Astrocyte (in vitro differentiated cells and primary cell): Measurements from ENCODE around the gene INTS4. TPM values are rescaled to one million over a fixed set of nuclear protein-coding genes. Genes with fewer than 3 reads are reported as not detected.

Source experiments
- DNase-seq: peaks from one replicate; pipeline ENCODE4 v3.0.0-alpha.2; 2010; ENCODE audit warnings: low read depth
- FAIRE-seq: peaks from 2 replicates; lab custom pipeline; 2011; peaks lifted over from hg19 to GRCh38; lab: Jason Lieb, UNC
- H2AFZ ChIP-seq: 2 replicates; pipeline ENCODE4 v1.6.0; 2012; ENCODE audit warnings: low read depth, low read length, inconsistent platforms
- H3K27ac ChIP-seq: 2 replicates; pipeline ENCODE4 v1.5.1; 2011; ENCODE audit warnings: low read depth, low read length, inconsistent platforms
- H3K27me3 ChIP-seq: 2 replicates; pipeline ENCODE4 v1.6.0; 2011; ENCODE audit warnings: low read length, inconsistent platforms; ENCODE audit not compliant: insufficient read depth
- H3K36me3 ChIP-seq: 2 replicates; pipeline ENCODE4 v1.5.1; 2011; ENCODE audit warnings: low read length, inconsistent platforms; ENCODE audit not compliant: insufficient read depth
- H3K4me1 ChIP-seq: 2 replicates; pipeline ENCODE4 v1.5.1; 2011; ENCODE audit warnings: low read length, inconsistent platforms; ENCODE audit not compliant: insufficient read depth
- H3K4me2 ChIP-seq: 2 replicates; pipeline ENCODE4 v1.6.0; 2012; ENCODE audit warnings: low read length, inconsistent platforms
- H3K4me3 ChIP-seq: 2 replicates; pipeline ENCODE4 v1.5.1; 2011; ENCODE audit warnings: low read depth, mild to moderate bottlenecking, low read length, inconsistent platforms; ENCODE audit not compliant: insufficient read depth
- H3K79me2 ChIP-seq: 2 replicates; pipeline ENCODE4 v1.6.0; 2012; ENCODE audit warnings: mild to moderate bottlenecking, low read length, inconsistent platforms; ENCODE audit not compliant: insufficient read depth
- H3K9ac ChIP-seq: 2 replicates; pipeline ENCODE4 v1.6.0; 2012; ENCODE audit warnings: mild to moderate bottlenecking, low read length, inconsistent platforms
- H3K9me3 ChIP-seq: 2 replicates; pipeline ENCODE4 v1.5.1; 2012; ENCODE audit warnings: low read depth, mild to moderate bottlenecking, low read length, inconsistent platforms; ENCODE audit not compliant: insufficient read depth
- H4K20me1 ChIP-seq: 2 replicates; pipeline ENCODE4 v1.6.0; 2012; ENCODE audit warnings: low read length, inconsistent platforms; ENCODE audit not compliant: insufficient read depth
- H3K27ac Mint-ChIP-seq: one replicate; pipeline ENCODE4 v1.8.0; 2021; ENCODE audit warnings: mild to moderate bottlenecking, mixed read lengths; ENCODE audit not compliant: unreplicated experiment
- H3K27me3 Mint-ChIP-seq: one replicate; pipeline ENCODE4 v1.8.0; 2021; ENCODE audit warnings: low read depth, mixed read lengths; ENCODE audit not compliant: unreplicated experiment
- H3K36me3 Mint-ChIP-seq: one replicate; pipeline ENCODE4 v1.8.0; 2021; ENCODE audit warnings: low read depth, mixed read lengths; ENCODE audit not compliant: unreplicated experiment
- H3K4me1 Mint-ChIP-seq: one replicate; pipeline ENCODE4 v1.8.0; 2021; ENCODE audit warnings: low read depth, mixed read lengths; ENCODE audit not compliant: unreplicated experiment
- H3K4me3 Mint-ChIP-seq: one replicate; pipeline ENCODE4 v1.8.0; 2021; ENCODE audit warnings: mild to moderate bottlenecking, moderate library complexity, mixed read lengths; ENCODE audit not compliant: unreplicated experiment
- H3K9me3 Mint-ChIP-seq: one replicate; pipeline ENCODE4 v1.8.0; 2021; ENCODE audit warnings: mild to moderate bottlenecking, mixed read lengths; ENCODE audit not compliant: unreplicated experiment
- CTCF ChIP-seq: IDR thresholded peaks from 2 replicates; pipeline ENCODE4 v1.5.1; 2011; ENCODE audit warnings: low read depth, mild to moderate bottlenecking, inconsistent platforms, low read length, moderate library complexity; ENCODE audit not compliant: insufficient read depth
- EZH2 ChIP-seq: IDR thresholded peaks from 2 replicates; pipeline ENCODE4 v1.6.1; 2012; ENCODE audit warnings: mild to moderate bottlenecking, low read length, inconsistent platforms; ENCODE audit not compliant: insufficient read depth
- total RNA-seq: library from RNA; stranded (reverse); gene quantifications from 2 replicates; pipeline ENCODE4 v1.2.1, GENCODE V29; 2021

Gene INTS4
- total RNA-seq, 1 donor from 2014 or later, result 35.0 TPM

- no peak overlapping the region for H3K4me3 ChIP-seq
- no peak for TF ChIP-seq CTCF
- TF ChIP-seq EZH2, result no peak
- no peaks in the 10 kb centered on the region for H3K79me2 ChIP-seq
- peak overlapping the region; percentile 8 for H3K4me2 ChIP-seq
- H3K36me3 ChIP-seq, result peaks cover 3% of the 10 kb centered on the region
- no peaks in the 10 kb centered on the region for H3K9me3 ChIP-seq
- no peak overlapping the region for H3K9ac ChIP-seq
- H3K4me1 ChIP-seq, result peaks cover 5% of the 10 kb centered on the region
- Mint-ChIP-seq H3K4me3 (no peak overlapping the region), H3K36me3 (peaks cover 45% of the 10 kb centered on the region), H3K9me3 (peaks cover 1% of the 10 kb centered on the region), H3K27me3 (no peaks in the 10 kb centered on the region), H3K27ac (no peak overlapping the region), H3K4me1 (peaks cover 4% of the 10 kb centered on the region)
- H3K27ac ChIP-seq, result no peak overlapping the region
- H4K20me1 ChIP-seq, result no peaks in the 10 kb centered on the region
- H2AFZ ChIP-seq, result peak overlapping the region; percentile 39
- H3K27me3 ChIP-seq, result no peaks in the 10 kb centered on the region
- DNase-seq (peak; percentile 20), FAIRE-seq (no peak)
Measured at GRCh38 chr11:77842441-77843121, 151.9 kb downstream of the INTS4 start.

DNA sequence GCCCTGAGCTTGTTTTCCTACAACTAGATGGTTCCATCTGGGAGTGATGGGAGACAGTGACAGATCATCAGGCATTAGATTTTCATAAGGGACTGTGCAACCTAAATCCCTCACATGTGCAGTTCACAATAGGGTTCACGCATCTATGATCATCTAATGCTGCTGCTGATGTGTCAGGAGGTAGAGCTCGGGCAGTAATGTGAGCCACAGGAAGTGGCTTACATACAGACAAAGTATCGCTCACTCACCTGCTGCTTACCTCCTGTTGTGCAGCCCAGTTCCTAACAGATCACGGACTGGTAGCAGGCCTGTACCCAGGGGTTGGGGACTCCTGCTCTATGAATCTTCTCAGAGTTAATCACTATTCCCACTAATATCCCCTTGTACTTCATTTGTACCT lies 161.2 kb downstream of the INTS4 start:
- H3K4me3 ChIP-seq, result no peak overlapping the region
- H2AFZ ChIP-seq, result no peak overlapping the region
- Mint-ChIP-seq H3K27me3 (no peaks in the 10 kb centered on the region), H3K4me3 (no peak overlapping the region), H3K27ac (no peak overlapping the region), H3K36me3 (peaks cover 11% of the 10 kb centered on the region), H3K4me1 (peaks cover 1% of the 10 kb centered on the region), H3K9me3 (peaks cover 7% of the 10 kb centered on the region)
- no peak overlapping the region for H3K9ac ChIP-seq
- H4K20me1 ChIP-seq, result no peaks in the 10 kb centered on the region
- DNase-seq (no peak), FAIRE-seq (no peak)
- H3K4me2 ChIP-seq, result no peak overlapping the region
- H3K27ac ChIP-seq, result no peak overlapping the region
- no peaks in the 10 kb centered on the region for H3K27me3 ChIP-seq
- no peak for TF ChIP-seq EZH2
- TF ChIP-seq CTCF, result no peak
- H3K4me1 ChIP-seq, result no peaks in the 10 kb centered on the region
- peaks cover 3% of the 10 kb centered on the region for H3K36me3 ChIP-seq
- H3K9me3 ChIP-seq, result peaks cover 3% of the 10 kb centered on the region
- H3K79me2 ChIP-seq, result no peaks in the 10 kb centered on the region

- no peak for DNase-seq
- Mint-ChIP-seq H3K27me3 (no peaks in the 10 kb centered on the region), H3K27ac (no peak overlapping the region), H3K4me3 (no peak overlapping the region), H3K4me1 (peaks cover 6% of the 10 kb centered on the region), H3K36me3 (peaks cover 10% of the 10 kb centered on the region), H3K9me3 (peaks cover 7% of the 10 kb centered on the region)
- Histone ChIP-seq H3K9me3 (peaks cover 3% of the 10 kb centered on the region), H3K4me3 (no peak overlapping the region), H3K79me2 (no peaks in the 10 kb centered on the region), H3K27ac (no peak overlapping the region), H3K4me2 (no peak overlapping the region), H3K36me3 (no peaks in the 10 kb centered on the region), H3K27me3 (no peaks in the 10 kb centered on the region), H3K4me1 (no peaks in the 10 kb centered on the region), H3K9ac (no peak overlapping the region), H2AFZ (no peak overlapping the region), H4K20me1 (no peaks in the 10 kb centered on the region)
- TF ChIP-seq EZH2 (no peak), CTCF (no peak)
- no peak for FAIRE-seq
Measured at GRCh38 chr11:77828926-77829325, 165.5 kb downstream of the INTS4 start.
